Endothelial cell of umbilical vein (primary cell): Measurements from ENCODE around the gene FOXF1. TPM values are rescaled to one million over a fixed set of nuclear protein-coding genes. Genes with fewer than 3 reads are reported as not detected.

Experiments used
- BruUV-seq: library from RNA; stranded (reverse); fragments of 400-500 nt; replicated peaks from 2 replicates; lab custom pipeline; 2021; lab: Mats Ljungman, UMichigan
- CTCF ChIA-PET: fragments of 300-600, 350-600 bp; sonication (Branson Sonifier 250); formaldehyde crosslinking; loops from one replicate; lab custom pipeline; 2021; ENCODE audit warnings: antibody characterized with exemption, inconsistent platforms; lab: Charles Lee
- POLR2A ChIA-PET: fragments of 300-600, 350-600 bp; sonication (Branson Sonifier 250); formaldehyde crosslinking; loops from one replicate; lab custom pipeline; 2021; ENCODE audit warnings: antibody characterized with exemption, inconsistent platforms; lab: Charles Lee
- DNase-seq: peaks from one replicate; pipeline ENCODE4 v3.0.0-alpha.2; 2011; ENCODE audit warnings: low read depth, low spot score
- FAIRE-seq: peaks from 2 replicates; lab custom pipeline; 2011; peaks lifted over from hg19 to GRCh38; lab: Jason Lieb, UNC
- H2AFZ ChIP-seq: 2 replicates; pipeline ENCODE4 v1.6.0; 2012; ENCODE audit warnings: low read depth, low read length, control low read depth, inconsistent platforms
- H3K27ac ChIP-seq: 2 replicates; pipeline ENCODE4 v1.5.1; 2011; ENCODE audit warnings: low read depth, mild to moderate bottlenecking, control low read depth, low read length, moderate library complexity; ENCODE audit not compliant: insufficient read depth
- H3K27me3 ChIP-seq, 2 experiments: 2 replicates each; pipeline versions ENCODE4 v1.6.0 to v1.6.1; 2011; ENCODE audit warnings: low read length in 2 of 2, mixed read lengths in 1 of 2; ENCODE audit not compliant: control insufficient read depth in 2 of 2, insufficient read depth in 2 of 2
- H3K36me3 ChIP-seq, 2 experiments: 2 replicates in 1 of 2; 3 replicates in 1 of 2; pipeline ENCODE4 v1.5.1; 2011; ENCODE audit warnings: low read length in 2 of 2, mild to moderate bottlenecking in 1 of 2, moderate library complexity in 1 of 2; ENCODE audit not compliant: control insufficient read depth in 2 of 2, insufficient read depth in 2 of 2; ENCODE audit errors: extremely low read depth in 1 of 2
- H3K4me1 ChIP-seq: 3 replicates; pipeline ENCODE4 v1.5.1; 2011; ENCODE audit warnings: mild to moderate bottlenecking, low read length; ENCODE audit not compliant: control insufficient read depth, insufficient read depth; ENCODE audit errors: extremely low read depth
- H3K4me2 ChIP-seq: 2 replicates; pipeline ENCODE4 v1.6.1; 2011; ENCODE audit warnings: low read length, control low read depth, mixed read lengths; ENCODE audit not compliant: insufficient read depth
- H3K4me3 ChIP-seq, 3 experiments: fragments of 200-600 bp in 1 of 3; sonication (generic), shearing (Covaris generic) in 1 of 3; replicated peaks in 1 of 3; 2 replicates each; pipeline ENCODE4 v1.5.1; 2011 to 2016; ENCODE audit warnings: control low read depth in 3 of 3, low read length in 3 of 3, mild to moderate bottlenecking in 2 of 3, inconsistent platforms in 1 of 3, low read depth in 1 of 3, moderate library complexity in 1 of 3; ENCODE audit not compliant: insufficient read depth in 1 of 3
- H3K79me2 ChIP-seq: 2 replicates; pipeline ENCODE4 v1.6.0; 2012; ENCODE audit warnings: low read length, inconsistent platforms; ENCODE audit not compliant: control insufficient read depth, insufficient read depth
- H3K9ac ChIP-seq: replicated peaks from 2 replicates; pipeline ENCODE3; 2011; ENCODE audit warnings: low read length, control low read depth; ENCODE audit not compliant: insufficient read depth; ENCODE audit errors: extremely low read depth
- H3K9me1 ChIP-seq: replicated peaks from 3 replicates; pipeline ENCODE4 v1.6.0; 2011; ENCODE audit warnings: mild to moderate bottlenecking, low read length; ENCODE audit not compliant: control insufficient read depth, insufficient read depth; ENCODE audit errors: extremely low read depth
- H3K9me3 ChIP-seq: replicated peaks from 2 replicates; pipeline ENCODE4 v1.5.1; 2012; ENCODE audit warnings: low read length, inconsistent platforms; ENCODE audit not compliant: control insufficient read depth, insufficient read depth
- H4K20me1 ChIP-seq: replicated peaks from 2 replicates; pipeline ENCODE3; 2011; ENCODE audit warnings: mild to moderate bottlenecking, low read length; ENCODE audit not compliant: control insufficient read depth, insufficient read depth; ENCODE audit errors: extremely low read depth
- CTCF ChIP-seq, 2 donors: IDR thresholded peaks; 1 replicate in 1 of 2; 2 replicates in 1 of 2; pipeline ENCODE4 v1.5.1; 2011; ENCODE audit warnings: low read length in 2 of 2, mild to moderate bottlenecking in 2 of 2, moderate library complexity in 2 of 2, control low read depth in 1 of 2, inconsistent platforms in 1 of 2, low read depth in 1 of 2; ENCODE audit not compliant: insufficient read depth in 1 of 2; ENCODE audit errors: extremely low read depth in 1 of 2
- EZH2 ChIP-seq: IDR thresholded peaks from 2 replicates; pipeline ENCODE4 v1.6.1; 2012; ENCODE audit warnings: borderline replicate concordance, low read depth, mild to moderate bottlenecking, moderate library complexity, low read length, inconsistent platforms; ENCODE audit not compliant: severe bottlenecking
- FOS ChIP-seq: IDR thresholded peaks from 2 replicates; pipeline ENCODE4 v1.6.1; 2011; ENCODE audit warnings: mild to moderate bottlenecking, low read length, moderate library complexity, borderline replicate concordance; ENCODE audit not compliant: insufficient read depth
- GATA2 ChIP-seq: IDR thresholded peaks from 2 replicates; pipeline ENCODE4 v1.7.0; 2011; ENCODE audit warnings: low read depth, mild to moderate bottlenecking, moderate library complexity, mixed read lengths, low read length; ENCODE audit not compliant: insufficient read length, insufficient read depth
- JUN ChIP-seq: IDR thresholded peaks from 2 replicates; pipeline ENCODE4 v1.6.1; 2011; ENCODE audit warnings: borderline replicate concordance, low read depth; ENCODE audit not compliant: insufficient read length, insufficient read depth
- MAX ChIP-seq: IDR thresholded peaks from 2 replicates; pipeline ENCODE4 v1.6.1; 2011; ENCODE audit not compliant: insufficient read depth, insufficient read length
- MYC ChIP-seq: IDR thresholded peaks from one replicate; pipeline ENCODE4 v1.6.1; 2011; ENCODE audit warnings: mild to moderate bottlenecking, low read depth, low read length
- POLR2A ChIP-seq: IDR thresholded peaks from 2 replicates; pipeline ENCODE4 v1.6.1; 2012; ENCODE audit warnings: low read depth, mild to moderate bottlenecking, control low read depth, low read length
- POLR2AphosphoS5 ChIP-seq: IDR thresholded peaks from 2 replicates; pipeline ENCODE4 v1.6.1; 2012; ENCODE audit warnings: low read depth, mild to moderate bottlenecking, control low read depth, low read length, moderate library complexity; ENCODE audit not compliant: insufficient read depth
- dilution Hi-C: fragments of 300-500 bp; cut with MboI; formaldehyde crosslinking; loops from one replicate; pipeline ENCODE4 v1.15.0; 2019; ENCODE audit warnings: low sequenced_read_pairs; ENCODE audit not compliant: extremely low pct_ligation_motif_present
- intact Hi-C: fragments of 100-400 bp; cut with micrococcal nuclease; formaldehyde crosslinking; loops from one replicate; pipeline ENCODE4 v1.10.0; 2022
- polyA plus RNA-seq, 4 experiments: library from polyadenylated mRNA; depleted of rRNA in 3 of 4; stranded (reverse) in 3 of 4; unstranded in 1 of 4; fragments of >200 nt; gene quantifications; 2 replicates each; pipeline versions ENCODE4 v1.2.1 to v1.2.3, GENCODE V29; 2011 to 2012; ENCODE audit warnings: missing spikeins in 1 of 4
- total RNA-seq: library from RNA; stranded (reverse); gene quantifications from 2 replicates; pipeline ENCODE4 v1.2.3, GENCODE V29; 2021

The FOXF1 gene
- total and polyA plus RNA-seq, 2 donors (not counting 3 experiments of a cell fraction or from before 2014, with no cell fraction given): 1.0 to 1.1 TPM

DNA sequence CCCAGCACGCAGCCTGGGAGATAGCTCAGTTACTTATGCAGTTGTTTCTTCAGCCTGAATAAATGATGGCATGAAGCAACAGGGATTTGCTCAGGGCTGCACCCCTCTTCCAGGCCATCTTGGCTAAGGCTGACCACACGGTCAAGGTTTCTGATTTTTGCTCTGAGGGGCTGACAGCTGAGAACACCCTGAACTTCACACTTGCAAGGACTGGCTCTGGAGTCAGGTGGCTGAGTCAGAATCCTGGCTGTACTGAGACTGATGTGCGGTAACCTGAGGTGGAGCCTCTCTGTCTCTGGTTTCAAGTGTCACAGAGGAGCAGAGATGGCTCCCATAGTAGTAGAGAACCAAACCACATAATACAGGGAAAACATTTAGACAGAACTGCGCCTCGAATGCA, 40.0 kb downstream of the FOXF1 start:
- ChIA-PET CTCF (interaction anchor here (1.2 kb wide), 1 partner anchor 26 kb away, joined by 3 read pairs; no protein-coding TSS in a partner anchor), POLR2A (interaction anchor here (0.5 kb wide), 1 partner anchor 478 kb away, joined by 5 read pairs; no protein-coding TSS in a partner anchor)
- Histone ChIP-seq H3K9ac (no peak overlapping the region), H3K4me1 (peaks cover 7% of the 10 kb centered on the region), H3K27ac (no peak overlapping the region), H2AFZ (no peak overlapping the region), H3K27me3 (no peaks in the 10 kb centered on the region), H3K79me2 (peaks cover 12% of the 10 kb centered on the region), H3K4me2 (no peak overlapping the region), H3K4me3 (no peak overlapping the region), H4K20me1 (no peaks in the 10 kb centered on the region), H3K9me1 (no peaks in the 10 kb centered on the region), H3K9me3 (no peaks in the 10 kb centered on the region), H3K36me3 (peaks cover 2 to 8% of the 10 kb centered on the region in 2 experiments)
- no TSS peak for BruUV-seq
- DNase-seq (no peak), FAIRE-seq (no peak)
- intact Hi-C loops (no loop called here), dilution Hi-C loops (no loop called here)
- TF ChIP-seq POLR2A: no peak
- TF ChIP-seq EZH2: no peak
- no peak for TF ChIP-seq MAX
- no peak for TF ChIP-seq CTCF (IDR thresholded peaks at IDR 0.05; ENCODE audit: extremely low read depth in 1 of 2, insufficient read depth in 1 of 2, low read depth in 1 of 2, low read length in 2 of 2)
- no peak for TF ChIP-seq FOS
- no peak for TF ChIP-seq GATA2
- TF ChIP-seq MYC: no peak
- no peak for TF ChIP-seq POLR2AphosphoS5
- no peak for TF ChIP-seq JUN
